ENCODE results near the gene RYR1. TPM values are rescaled to one million over a fixed set of nuclear protein-coding genes. Genes with fewer than 3 reads are reported as not detected.
"Not testable (repeated sequence)": the region's sequence is repeated elsewhere in the genome, so short reads cannot be mapped to it uniquely, and the experiment has no call there.

The RYR1 gene
- total RNA-seq, 4 donors from 2014 or later, result 0.20 to 2.1 (median 1.4) TPM

GRCh38 chr19:38422438-38422837 is 11.1 kb upstream of the RYR1 start:
- in situ Hi-C loops (cut with MboI; ENCODE audit: low pct_ligation_motif_present in 1 of 4, low pct_unique_long_range_greater_than_20kb in 1 of 4, low sequenced_read_pairs in 3 of 4) (loop anchor here in 3 of 4 donors (25.0 kb wide), 3 partner anchors 190 to 540 kb away; partner anchors contain the start of genes MRPS12 (in 2 of the 3), SARS2 (in 2 of the 3), EIF3K (in 1 of the 3) and MAP4K1 (in 1 of the 3)), intact Hi-C loops (cut with DNase I; ENCODE audit: low total_unique reads) (no loop called here)

GRCh38 chr19:38424272-38424671 is 9.2 kb upstream of the RYR1 start:
- intact Hi-C loops (cut with DNase I; ENCODE audit: low total_unique reads), result no loop called here
- Histone ChIP-seq H3K9me3 (no peaks in the 10 kb centered on the region), H3K27ac (no peak overlapping the region), H3K36me3 (no peaks in the 10 kb centered on the region), H3K27me3 (peaks cover 24% of the 10 kb centered on the region), H3K4me1 (no peaks in the 10 kb centered on the region), H3K4me3 (no peak overlapping the region)
- no peak for DNase-seq
- WGBS, 2 donors (ENCODE audit: low coverage in 1 of 2), result 67 to 81% methylated on average over 1 to 5 of the region's 5 CpGs
- TF ChIP-seq CTCF (IDR thresholded peaks at IDR 0.05) (no peak), POLR2AphosphoS5 (IDR thresholded peaks at IDR 0.05) (no peak), POLR2A (IDR thresholded peaks at IDR 0.05) (no peak), EP300 (IDR thresholded peaks at IDR 0.05; ENCODE audit: low read depth) (no peak)
- in situ Hi-C loops (cut with MboI; ENCODE audit: low pct_ligation_motif_present in 1 of 4, low pct_unique_long_range_greater_than_20kb in 1 of 4, low sequenced_read_pairs in 3 of 4), result loop anchor here in 3 of 4 donors (25.0 kb wide), 3 partner anchors 188 to 538 kb away; partner anchors contain the start of genes MRPS12 (in 2 of the 3), SARS2 (in 2 of the 3), EIF3K (in 1 of the 3) and MAP4K1 (in 1 of the 3)

More at GRCh38 chr19:38422438-38422837, 11.1 kb upstream of the RYR1 start:
- TF ChIP-seq POLR2A (IDR thresholded peaks at IDR 0.05) (no peak), POLR2AphosphoS5 (IDR thresholded peaks at IDR 0.05) (no peak), CTCF (IDR thresholded peaks at IDR 0.05) (no peak), EP300 (IDR thresholded peaks at IDR 0.05; ENCODE audit: low read depth) (no peak)
- H3K27me3 ChIP-seq, result peaks cover 33% of the 10 kb centered on the region
- peaks cover 4 to 10% (median 8%) of the 10 kb centered on the region in 4 donors for H3K4me1 ChIP-seq
- no peak overlapping the region for H3K27ac ChIP-seq
- 72% methylated on average over 6 of the region's 7 CpGs; no CpG with 5 or more reads in 1 of the 2 donors for WGBS, 2 donors (ENCODE audit: low coverage in 1 of 2)
- H3K9me3 ChIP-seq, result no peaks in the 10 kb centered on the region
- no peaks in the 10 kb centered on the region for H3K36me3 ChIP-seq
- DNase-seq, result no peak
- no peak overlapping the region for H3K4me3 ChIP-seq

GRCh38 chr19:38425222-38425809 is 8.2 kb upstream of the RYR1 start:
- Histone ChIP-seq H3K4me1 (no peaks in the 10 kb centered on the region), H3K4me3 (peak overlapping the region in 2 of 4 donors; percentile 5), H3K27ac (no peak overlapping the region), H3K9me3 (no peaks in the 10 kb centered on the region), H3K36me3 (no peaks in the 10 kb centered on the region), H3K27me3 (peaks cover 16% of the 10 kb centered on the region)
- WGBS, 2 donors (ENCODE audit: low coverage in 1 of 2), result 70 to 76% methylated on average over 3 to 7 of the region's 7 CpGs
- DNase-seq, result no peak
- TF ChIP-seq POLR2AphosphoS5 (IDR thresholded peaks at IDR 0.05) (no peak), POLR2A (IDR thresholded peaks at IDR 0.05) (no peak), EP300 (IDR thresholded peaks at IDR 0.05; ENCODE audit: low read depth) (no peak), CTCF (IDR thresholded peaks at IDR 0.05) (no peak)
- intact Hi-C loops (cut with DNase I; ENCODE audit: low total_unique reads) (no loop called here), in situ Hi-C loops (cut with MboI; ENCODE audit: low pct_ligation_motif_present in 1 of 4, low pct_unique_long_range_greater_than_20kb in 1 of 4, low sequenced_read_pairs in 3 of 4) (no loop called here)

- Histone ChIP-seq H3K36me3 (no peaks in the 10 kb centered on the region), H3K4me1 (no peaks in the 10 kb centered on the region), H3K4me3 (peak within 1 kb of the TSS in 2 of 4 donors; percentile 5), H3K27ac (no peak within 1 kb of the TSS), H3K27me3 (peaks cover 18% of the 10 kb centered on the region), H3K9me3 (no peaks in the 10 kb centered on the region)
- peak; percentile 26 for DNase-seq
- 45% methylated on average over 20 of the region's 20 CpGs; no CpG with 5 or more reads in 1 of the 2 donors for WGBS, 2 donors (ENCODE audit: low coverage in 1 of 2)
- in situ Hi-C loops (cut with MboI; ENCODE audit: low pct_ligation_motif_present in 1 of 4, low pct_unique_long_range_greater_than_20kb in 1 of 4, low sequenced_read_pairs in 3 of 4) (no loop called here), intact Hi-C loops (cut with DNase I; ENCODE audit: low total_unique reads) (no loop called here)
- TF ChIP-seq POLR2AphosphoS5 (IDR thresholded peaks at IDR 0.05) (no peak), POLR2A (IDR thresholded peaks at IDR 0.05) (no peak), CTCF (IDR thresholded peaks at IDR 0.05) (no peak), EP300 (IDR thresholded peaks at IDR 0.05; ENCODE audit: low read depth) (no peak)
Observed at GRCh38 chr19:38425810-38426466, 7.6 kb upstream of the RYR1 start, which contains the start of gene RASGRP4. RASGRP4 (minus strand) TSS chr19:38426219; CDS start chr19:38426091, 128 bp downstream.

- H3K9me3 ChIP-seq; in situ Hi-C loops (cut with MboI; ENCODE audit: low pct_ligation_motif_present in 1 of 4, low pct_unique_long_range_greater_than_20kb in 1 of 4, low sequenced_read_pairs in 3 of 4); H3K27ac ChIP-seq; H3K4me1 ChIP-seq; H3K36me3 ChIP-seq; intact Hi-C loops (cut with DNase I; ENCODE audit: low total_unique reads); H3K4me3 ChIP-seq; DNase-seq: not testable (repeated sequence)
- WGBS, 2 donors (ENCODE audit: low coverage in 1 of 2), result 50 to 52% methylated on average over 7 to 17 of the region's 17 CpGs
- H3K27me3 ChIP-seq, result peaks cover 26% of the 10 kb centered on the region
Observed at GRCh38 chr19:38427035-38427677, 6.3 kb upstream of the RYR1 start.

Data from transverse colon (tissue), 4 donors.